Psoas muscle (tissue), 8 donors: ENCODE data around the gene FOXF1. TPM values are rescaled to one million over a fixed set of nuclear protein-coding genes. Genes with fewer than 3 reads are reported as not detected.

Source experiments
- ATAC-seq, 4 donors: fragments of 200-7000 bp; cut with Tn5 transposase; one replicate each; pipeline ENCODE4 v1.9.1; 2020; ENCODE audit warnings: moderate library complexity in 3 of 4, mild to moderate bottlenecking in 2 of 4
- DNase-seq, 2 donors: peaks; one replicate each; pipeline ENCODE4 v3.0.0-alpha.2; 2020
- H3K27ac ChIP-seq: fragments of 200-600 bp; one replicate; pipeline ENCODE4 v1.8.0; 2022
- H3K27me3 ChIP-seq, 3 donors: fragments of 200-600 bp in 1 of 3; one replicate each; pipeline versions ENCODE4 v1.6.1 to v1.8.0; 2013 to 2022; ENCODE audit warnings: low read length in 2 of 3, mild to moderate bottlenecking in 2 of 3, moderate library complexity in 1 of 3; ENCODE audit not compliant: insufficient read depth in 3 of 3
- H3K36me3 ChIP-seq, 2 donors: fragments of 200-600 bp in 1 of 2; one replicate each; pipeline versions ENCODE4 v1.6.1 to v1.8.0; 2013 to 2022; ENCODE audit warnings: low read depth in 1 of 2, mild to moderate bottlenecking in 1 of 2, moderate library complexity in 1 of 2; ENCODE audit not compliant: insufficient read depth in 1 of 2
- H3K4me1 ChIP-seq: fragments of 200-600 bp; one replicate; pipeline ENCODE4 v1.8.0; 2022
- H3K4me3 ChIP-seq: fragments of 200-600 bp; one replicate; pipeline ENCODE4 v1.8.0; 2022; ENCODE audit warnings: mild to moderate bottlenecking
- H3K9me3 ChIP-seq: fragments of 200-600 bp; one replicate; pipeline ENCODE4 v1.8.0; 2022
- WGBS, 3 donors: extraction: QIAGEN DNeasy Blood & Tissue Kit; methylation state at CpG; one replicate each; pipeline versions ENCODE4 v1.1.6 to v1.1.7; 2013; 5-methylcytosine and 5-hydroxymethylcytosine counted together
- intact Hi-C, 2 donors: fragments of 100-400 bp; cut with DNase I; formaldehyde crosslinking; loops; one replicate each; pipeline versions ENCODE4 v1.11.0 to v1.14.2; 2022
- polyA plus RNA-seq, 3 donors: library from polyadenylated mRNA; stranded (reverse); fragments of 200-250 nt; gene quantifications; one replicate each; pipeline ENCODE4 v1.2.3, GENCODE V29; 2013
- total RNA-seq, 4 donors: library from RNA; stranded (reverse); fragmentation: NEBNext Ultra II Directional in 2 of 4; extraction: Animal tissue kit (Norgen Biotek cat#: 25700) in 2 of 4; gene quantifications; one replicate each; pipeline versions ENCODE4 v1.2.1 to v1.2.4, GENCODE V29; 2021 to 2023
- TF ChIP-seq, protein P1 (sequence below): fragments of 200-600 bp; IDR thresholded peaks from one replicate; pipeline ENCODE4 v1.8.0; 2022; ENCODE audit warnings: antibody characterized with exemption
- donor health status: healthy with polysubstance abuse.
- donor health status: DM: no; HTN: no; CAD: no; lungs with moderate emphysema.
- donor health status: Bipolar disorder and iron deficiency.
- donor health status: healthy.
- donor health status: DM: yes; HTN: yes; CAD: no.
- donor health status: DM: no; HTN: no; CAD: no.
- donor health status: DM: no; HTN: no; CAD: no.
- donor health status: DM: yes; HTN: yes; CAD: no.

Gene FOXF1
- total and polyA plus RNA-seq, 7 donors, result 0.01 to 0.12 (median 0.03) TPM; not detected in 2

DNA sequence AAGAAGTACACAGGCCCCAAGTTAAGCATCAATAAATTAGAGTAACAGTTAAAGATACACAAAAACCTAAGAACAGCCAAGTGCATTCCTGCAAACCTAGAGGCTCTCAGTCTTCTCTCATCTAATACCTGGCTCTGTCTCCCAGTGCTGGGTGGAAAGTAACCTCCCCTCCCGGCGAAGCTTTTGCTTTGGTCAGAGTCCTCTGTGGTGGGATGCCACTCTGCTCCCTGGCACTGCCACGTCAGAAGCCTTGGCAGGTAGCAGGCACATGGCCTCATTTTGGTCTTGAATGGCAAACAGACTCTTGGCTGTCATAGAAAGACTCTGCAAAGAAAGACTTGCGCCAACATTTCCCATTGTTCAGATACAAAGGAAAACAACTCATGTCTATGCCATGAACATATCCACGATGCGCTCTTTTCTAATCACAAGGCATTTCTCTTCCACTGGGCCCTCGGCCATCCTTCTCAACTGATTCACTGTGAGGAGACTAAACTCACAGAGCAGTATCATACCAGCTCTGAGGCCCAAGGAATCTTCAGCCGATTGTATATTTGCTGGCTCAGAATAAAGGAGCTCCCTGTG lies 23.5 kb downstream of the FOXF1 start:
- H3K4me3 ChIP-seq, result no peak overlapping the region
- no peaks in the 10 kb centered on the region for H3K4me1 ChIP-seq
- 91 to 97% (median 91%) methylated on average over 8 of the region's 8 CpGs for whole genome bisulfite sequencing, 3 donors
- intact Hi-C loops, result no loop called here
- DNase-seq, result no peak
- ATAC-seq, result no peak
- H3K27me3 ChIP-seq, result no peaks in the 10 kb centered on the region
- H3K36me3 ChIP-seq, result peaks cover 0 to 64% of the 10 kb centered on the region in 2 donors
- H3K9me3 ChIP-seq, result no peaks in the 10 kb centered on the region
- no peak overlapping the region for H3K27ac ChIP-seq
- TF ChIP-seq, protein P1, sequence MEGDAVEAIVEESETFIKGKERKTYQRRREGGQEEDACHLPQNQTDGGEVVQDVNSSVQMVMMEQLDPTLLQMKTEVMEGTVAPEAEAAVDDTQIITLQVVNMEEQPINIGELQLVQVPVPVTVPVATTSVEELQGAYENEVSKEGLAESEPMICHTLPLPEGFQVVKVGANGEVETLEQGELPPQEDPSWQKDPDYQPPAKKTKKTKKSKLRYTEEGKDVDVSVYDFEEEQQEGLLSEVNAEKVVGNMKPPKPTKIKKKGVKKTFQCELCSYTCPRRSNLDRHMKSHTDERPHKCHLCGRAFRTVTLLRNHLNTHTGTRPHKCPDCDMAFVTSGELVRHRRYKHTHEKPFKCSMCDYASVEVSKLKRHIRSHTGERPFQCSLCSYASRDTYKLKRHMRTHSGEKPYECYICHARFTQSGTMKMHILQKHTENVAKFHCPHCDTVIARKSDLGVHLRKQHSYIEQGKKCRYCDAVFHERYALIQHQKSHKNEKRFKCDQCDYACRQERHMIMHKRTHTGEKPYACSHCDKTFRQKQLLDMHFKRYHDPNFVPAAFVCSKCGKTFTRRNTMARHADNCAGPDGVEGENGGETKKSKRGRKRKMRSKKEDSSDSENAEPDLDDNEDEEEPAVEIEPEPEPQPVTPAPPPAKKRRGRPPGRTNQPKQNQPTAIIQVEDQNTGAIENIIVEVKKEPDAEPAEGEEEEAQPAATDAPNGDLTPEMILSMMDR, result no peak

DNA sequence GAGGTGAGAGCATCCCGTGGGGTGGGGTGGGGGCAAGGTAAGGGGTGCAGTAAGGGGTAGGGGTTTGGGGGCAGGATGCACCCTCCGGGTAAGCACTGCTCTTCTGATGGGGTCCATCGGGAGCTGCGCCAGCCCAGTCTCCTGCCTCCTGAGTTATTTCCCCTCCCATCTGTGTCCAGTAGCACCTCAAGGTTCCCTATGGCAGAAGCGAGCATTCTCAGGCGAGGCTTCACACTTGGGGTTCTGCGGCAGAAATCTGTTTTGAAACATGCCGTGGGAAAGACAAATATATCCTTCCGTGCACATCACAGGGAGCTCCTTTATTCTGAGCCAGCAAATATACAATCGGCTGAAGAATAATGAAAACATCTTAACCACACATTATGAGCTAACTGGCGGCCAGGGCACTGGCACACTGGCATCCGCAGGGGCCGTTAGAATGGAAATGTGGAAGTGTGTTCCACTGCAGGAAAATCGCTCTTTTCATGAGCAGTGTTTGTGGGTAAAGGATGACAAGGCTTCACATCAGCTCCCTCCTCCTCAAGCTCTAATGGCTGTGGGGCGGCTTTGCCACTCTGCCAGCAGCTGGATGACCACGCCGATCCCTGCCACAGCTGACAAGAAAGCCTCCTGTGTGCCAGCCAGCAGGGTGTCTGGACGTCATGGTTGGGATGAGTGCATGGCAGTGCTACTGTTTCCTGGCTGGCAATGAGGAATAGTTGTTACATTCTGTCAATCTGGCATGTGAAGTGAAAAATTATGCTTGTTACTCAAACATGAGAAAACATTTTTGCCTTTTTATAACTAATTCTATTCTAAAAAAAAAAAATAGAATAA lies 24.7 kb downstream of the FOXF1 start:
- TF ChIP-seq, protein P1, result no peak
- Histone ChIP-seq H3K36me3 (peaks cover 2 to 72% of the 10 kb centered on the region in 2 donors), H3K27me3 (no peaks in the 10 kb centered on the region), H3K9me3 (no peaks in the 10 kb centered on the region), H3K4me1 (no peaks in the 10 kb centered on the region), H3K27ac (no peak overlapping the region), H3K4me3 (no peak overlapping the region)
- WGBS, 3 donors, result 67 to 69% (median 67%) methylated on average over 18 of the region's 18 CpGs
- DNase-seq (no peak), ATAC-seq (peak in 3 of 4 donors; percentile 60 to 77 (median 74))
- intact Hi-C loops, result no loop called here

DNA sequence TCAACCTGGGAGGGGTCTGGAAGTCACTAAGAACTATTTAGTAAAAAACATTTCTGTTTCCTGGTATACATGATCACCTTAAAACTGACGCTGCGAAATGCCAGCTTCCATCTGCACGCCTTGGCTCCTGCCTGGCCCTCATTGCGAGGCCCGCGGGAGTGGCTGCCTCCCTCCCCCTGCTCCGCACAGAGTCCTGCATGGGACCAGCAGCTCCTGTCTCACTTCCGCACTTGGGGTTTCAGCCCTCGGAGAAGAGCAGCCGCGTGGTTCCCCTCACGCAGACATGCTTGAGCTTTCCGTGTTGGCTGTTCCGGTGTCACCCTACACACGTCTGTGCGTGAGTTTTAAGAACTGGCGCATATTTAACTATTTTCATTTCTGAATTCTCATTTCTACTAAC lies 26.3 kb downstream of the FOXF1 start:
- Histone ChIP-seq H3K27ac (no peak overlapping the region), H3K4me3 (no peak overlapping the region), H3K36me3 (peaks cover 2 to 81% of the 10 kb centered on the region in 2 donors), H3K9me3 (no peaks in the 10 kb centered on the region), H3K4me1 (no peaks in the 10 kb centered on the region), H3K27me3 (no peaks in the 10 kb centered on the region)
- ATAC-seq (no peak), DNase-seq (no peak)
- TF ChIP-seq, protein P1, result no peak
- intact Hi-C loops, result no loop called here
- 97 to 98% (median 98%) methylated on average over 17 of the region's 17 CpGs for WGBS, 3 donors

DNA sequence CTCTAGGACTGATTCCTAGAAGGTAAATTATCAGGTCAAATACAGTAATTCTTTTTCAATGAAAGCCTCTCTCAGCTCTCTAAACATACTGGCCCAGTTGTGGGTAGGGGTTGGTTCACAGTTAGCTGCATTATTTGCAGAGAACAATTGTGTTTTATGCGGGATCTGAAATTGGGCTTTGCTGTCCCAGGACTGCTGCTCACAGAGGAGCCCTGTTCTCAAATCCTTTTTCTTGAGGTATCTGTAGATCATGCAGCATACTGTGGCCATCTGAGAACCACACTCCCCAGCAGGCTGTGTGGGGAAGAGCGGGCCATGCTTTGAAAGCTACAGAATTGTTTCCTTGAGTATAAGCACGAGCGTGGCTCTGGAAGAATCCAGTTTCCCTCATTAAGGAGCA lies 27.2 kb downstream of the FOXF1 start:
- Histone ChIP-seq H3K27me3 (no peaks in the 10 kb centered on the region), H3K4me1 (no peaks in the 10 kb centered on the region), H3K36me3 (peaks cover 2 to 81% of the 10 kb centered on the region in 2 donors), H3K27ac (no peak overlapping the region), H3K4me3 (no peak overlapping the region), H3K9me3 (no peaks in the 10 kb centered on the region)
- TF ChIP-seq, protein P1, result no peak
- intact Hi-C loops, result no loop called here
- ATAC-seq (no peak), DNase-seq (no peak)
- 96 to 98% (median 97%) methylated on average over 4 of the region's 4 CpGs for WGBS, 3 donors
